Right hindlimb (tissue), 1 donor: ENCODE measurements around the gene CARD14.
"Not testable (repeated sequence)": the region's sequence is repeated elsewhere in the genome, so short reads cannot be mapped to it uniquely, and the experiment has no call there.

Experiments
- DNase-seq: peaks from one replicate; pipeline ENCODE4 v3.0.0-alpha.2; 2018

CARD14 gene

DNA sequence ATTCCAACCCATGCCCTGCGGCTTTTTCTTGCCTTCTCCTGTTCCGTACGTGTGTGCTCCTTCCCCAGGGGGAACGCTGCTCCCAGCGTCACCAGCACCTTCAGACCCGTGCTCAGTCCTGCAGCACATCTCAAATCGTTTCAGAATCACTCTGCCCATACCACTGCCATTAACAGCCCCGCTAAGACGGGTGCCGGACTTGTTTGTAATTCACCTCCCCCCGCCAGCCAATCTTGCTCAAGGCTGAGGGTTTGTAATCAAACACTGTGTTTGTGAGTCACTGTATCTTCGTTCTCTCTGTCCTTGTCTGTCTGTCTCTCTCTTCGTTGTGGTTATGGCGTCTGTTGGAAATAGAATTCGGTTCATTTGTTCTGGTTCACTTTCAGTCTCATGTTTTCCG is 17.3 kb downstream of the CARD14 start:
- no peak for DNase-seq

DNA sequence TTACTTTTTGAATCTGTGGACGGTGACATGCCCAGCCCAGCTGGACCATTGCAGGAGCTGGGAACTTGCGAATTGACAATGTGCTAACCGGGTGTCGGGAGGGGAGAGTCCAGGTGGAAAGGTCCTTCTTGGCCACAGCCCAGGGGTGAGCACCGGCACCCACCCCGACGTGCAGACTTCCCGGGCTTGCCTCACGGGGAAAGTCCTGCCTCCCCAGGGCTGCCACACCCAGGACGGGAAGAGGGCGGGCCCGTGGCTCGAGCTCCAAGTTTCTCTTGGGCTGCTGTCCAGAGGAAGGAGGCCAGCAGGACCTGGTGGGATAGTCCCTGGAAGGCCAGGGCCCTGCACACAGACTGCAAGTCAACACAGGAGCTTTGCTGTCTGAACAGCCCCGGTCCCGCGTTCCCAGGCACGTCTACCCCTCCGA is 17.7 kb downstream of the CARD14 start:
- peak; percentile 57 for DNase-seq

DNA sequence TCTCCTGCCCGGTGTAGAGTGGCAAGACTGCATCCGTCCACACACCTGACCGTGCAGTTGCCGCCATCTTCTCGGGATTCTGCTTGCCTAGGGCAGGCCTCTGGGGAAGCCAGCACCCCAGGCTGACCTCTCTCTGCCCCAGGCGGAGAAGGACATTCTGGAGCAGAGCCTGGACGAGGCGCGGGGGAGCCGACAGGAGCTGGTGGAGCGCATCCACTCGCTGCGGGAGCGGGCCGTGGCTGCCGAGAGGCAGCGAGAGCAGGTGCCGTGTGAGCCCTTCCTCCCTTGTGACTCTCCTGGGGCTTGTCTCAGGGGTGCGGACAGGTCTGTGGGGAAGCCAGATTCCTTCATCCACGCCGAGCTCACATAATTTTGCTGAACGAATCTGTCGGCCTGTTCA is 19.8 kb downstream of the CARD14 start:
- no peak for DNase-seq

DNA sequence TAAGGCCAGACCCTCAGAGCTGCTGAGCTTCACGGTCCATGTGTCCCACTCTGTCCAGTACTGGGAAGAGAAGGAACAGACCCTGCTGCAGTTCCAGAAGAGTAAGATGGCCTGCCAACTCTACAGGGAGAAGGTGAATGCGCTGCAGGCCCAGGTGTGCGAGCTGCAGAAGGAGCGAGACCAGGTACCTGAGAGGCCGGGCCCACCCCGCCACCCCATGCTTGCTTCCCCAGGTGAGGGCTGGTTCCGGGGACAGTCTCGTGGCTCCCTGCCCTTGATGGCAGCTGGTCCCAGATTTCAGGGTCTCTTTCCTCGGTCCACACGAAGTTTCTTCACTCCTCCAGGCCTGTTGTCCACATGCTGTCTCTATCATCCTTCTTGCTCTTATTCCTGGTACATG is 20.9 kb downstream of the CARD14 start:
- no peak for DNase-seq

DNA sequence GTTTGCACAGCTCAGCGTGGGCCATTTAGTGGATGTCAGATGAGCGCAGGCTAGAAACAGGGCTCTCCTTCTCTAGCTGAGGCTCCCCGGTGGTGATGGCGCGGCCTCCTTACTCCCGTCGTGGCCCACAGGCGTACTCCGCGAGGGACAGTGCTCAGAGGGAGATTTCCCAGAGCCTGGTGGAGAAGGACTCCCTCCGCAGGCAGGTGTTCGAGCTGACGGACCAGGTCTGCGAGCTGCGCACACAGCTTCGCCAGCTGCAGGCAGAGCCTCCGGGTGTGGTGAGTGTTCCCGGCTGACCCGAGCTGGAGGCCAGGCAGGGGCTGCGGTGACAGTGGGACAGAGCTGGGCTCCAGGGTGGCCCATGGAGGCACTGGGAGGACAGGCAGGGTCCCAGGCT is 21.4 kb downstream of the CARD14 start:
- DNase-seq: no peak

DNA sequence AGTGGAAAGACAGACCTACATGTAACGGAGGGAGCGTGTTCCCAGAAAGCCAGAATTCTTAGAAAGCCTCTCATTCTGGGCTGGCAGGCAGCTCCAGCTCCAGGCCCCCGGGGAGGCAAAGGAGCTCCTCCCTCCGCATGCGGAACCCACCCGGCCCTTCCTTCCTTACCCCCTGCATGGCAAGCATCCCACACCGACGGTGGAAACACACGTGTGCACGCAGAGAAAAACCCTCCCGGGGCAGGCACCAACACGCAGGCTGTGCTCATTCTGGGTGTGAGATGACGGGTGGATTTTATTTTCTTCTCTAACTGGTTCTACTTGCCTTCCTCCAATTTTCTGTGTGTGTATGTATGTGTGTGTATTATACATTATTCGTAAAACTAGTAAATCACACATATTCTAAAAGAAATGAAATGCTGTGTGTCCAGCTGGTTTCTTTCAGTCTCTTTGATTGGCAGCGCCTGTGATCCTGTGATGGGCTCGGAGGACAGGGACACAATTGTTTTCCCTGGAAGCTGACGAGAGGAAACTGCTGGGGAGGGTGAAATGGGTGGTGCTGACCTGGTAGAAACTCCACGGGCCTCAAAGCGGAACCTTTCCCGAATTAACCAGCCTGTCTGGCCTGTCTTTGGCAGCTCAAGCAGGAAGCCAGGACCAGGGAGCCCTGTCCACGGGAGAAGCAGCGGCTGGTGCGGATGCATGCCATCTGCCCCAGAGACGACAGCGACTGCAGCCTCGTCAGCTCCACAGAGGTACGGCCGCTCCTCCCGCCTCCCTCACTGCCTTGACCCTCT is 22.2 kb downstream of the CARD14 start:
- DNase-seq: peak; percentile 50

DNA sequence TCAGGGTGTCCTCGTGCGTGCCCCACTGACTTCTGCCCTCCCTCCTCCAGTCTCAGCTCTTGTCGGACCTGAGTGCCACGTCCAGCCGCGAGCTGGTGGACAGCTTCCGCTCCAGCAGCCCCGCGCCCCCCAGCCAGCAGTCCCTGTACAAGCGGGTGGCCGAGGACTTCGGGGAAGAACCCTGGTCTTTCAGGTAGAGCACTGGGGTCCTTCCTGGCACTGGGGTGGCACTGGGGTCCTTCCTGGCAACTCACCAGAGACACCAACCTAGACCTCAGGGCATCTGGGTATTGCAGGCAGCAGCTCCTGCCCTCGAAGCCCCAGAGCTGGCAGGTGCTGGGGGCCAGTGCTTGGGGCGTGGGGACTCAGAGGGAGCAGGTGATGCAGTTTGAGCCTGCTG is 25.3 kb downstream of the CARD14 start:
- no peak for DNase-seq

DNA sequence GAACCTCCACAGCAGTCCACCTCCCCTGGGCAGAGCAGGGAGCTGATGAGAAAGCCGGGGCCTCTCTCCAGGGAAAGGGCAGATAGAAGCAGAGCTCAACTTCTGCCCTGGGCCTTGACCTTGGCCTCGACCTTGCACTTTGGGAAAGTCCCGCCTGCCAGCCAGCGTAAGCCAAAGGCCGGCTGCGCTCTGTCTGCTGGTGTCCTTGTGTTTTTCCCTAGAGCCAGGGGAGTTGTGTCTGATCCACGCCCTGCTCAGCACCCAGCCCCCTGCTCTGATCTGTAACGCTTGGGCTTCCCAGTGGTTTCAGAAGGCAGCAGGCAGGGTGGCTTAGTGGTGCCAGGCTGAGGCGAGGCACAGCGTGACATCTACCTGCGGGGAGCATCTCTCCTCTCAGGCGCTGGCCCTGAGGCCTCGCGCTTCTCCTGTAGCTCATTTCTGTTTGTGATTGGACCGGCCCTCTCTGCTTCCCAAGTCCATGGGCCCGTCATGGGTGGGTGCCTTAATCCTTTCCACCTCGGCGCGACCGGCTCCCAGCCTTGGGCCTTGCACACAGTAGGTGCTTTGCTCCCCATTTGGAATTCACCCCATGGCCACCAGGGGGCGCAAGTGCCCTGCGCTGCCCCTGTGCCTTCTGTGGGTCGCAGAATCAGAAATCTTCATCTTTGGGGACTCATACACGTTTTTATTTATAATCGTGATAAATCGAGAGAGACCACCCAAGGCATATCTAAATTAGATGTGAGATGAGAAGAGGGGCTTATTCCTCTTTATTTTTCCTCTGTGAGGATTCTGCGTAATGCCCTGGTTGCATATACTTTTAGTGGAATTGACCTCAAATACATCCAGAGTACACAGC is 26.1 kb downstream of the CARD14 start:
- DNase-seq: no peak

DNA sequence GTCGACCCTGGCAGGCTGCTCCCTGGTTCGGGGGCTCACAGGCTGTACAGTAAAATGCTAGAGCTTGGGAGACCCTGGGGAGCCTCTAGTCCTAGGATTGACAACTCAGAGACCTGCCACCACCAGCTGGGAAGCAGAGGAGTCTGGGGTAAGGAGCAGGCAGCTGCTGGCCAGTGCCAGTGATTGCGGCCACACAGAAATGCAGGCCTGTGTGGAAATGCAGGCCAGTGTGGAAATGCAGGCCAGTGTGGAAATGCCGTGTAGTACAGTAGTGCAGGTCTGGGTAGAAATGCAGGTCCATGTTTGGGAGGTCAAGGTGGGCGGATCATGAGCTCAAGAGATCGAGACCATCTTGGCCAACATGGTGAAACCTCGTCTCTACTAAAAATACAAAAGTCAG is 26.8 kb downstream of the CARD14 start:
- no peak for DNase-seq

DNA sequence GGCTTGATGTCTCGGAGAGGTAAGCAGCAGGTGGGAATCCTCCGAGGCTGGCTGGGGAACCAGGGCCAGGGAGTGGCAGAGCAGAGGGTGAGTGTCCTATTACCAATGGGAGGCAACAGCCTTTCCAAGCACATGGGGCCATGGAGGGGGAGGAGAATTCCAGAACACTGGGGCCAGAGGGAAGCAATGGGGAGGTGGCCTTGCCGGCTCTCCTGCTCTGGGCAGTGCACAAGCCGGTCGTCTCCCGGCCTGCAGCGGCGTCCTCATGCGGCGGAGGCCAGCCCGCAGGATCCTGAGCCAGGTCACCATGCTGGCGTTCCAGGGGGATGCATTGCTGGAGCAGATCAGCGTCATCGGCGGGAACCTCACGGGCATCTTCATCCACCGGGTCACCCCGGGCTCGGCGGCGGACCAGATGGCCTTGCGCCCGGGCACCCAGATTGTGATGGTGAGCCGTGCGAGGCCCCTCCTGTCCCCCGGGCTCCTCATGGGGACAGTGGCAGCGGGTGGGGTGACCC is 28.4 kb downstream of the CARD14 start:
- DNase-seq: peak; percentile 39

DNA sequence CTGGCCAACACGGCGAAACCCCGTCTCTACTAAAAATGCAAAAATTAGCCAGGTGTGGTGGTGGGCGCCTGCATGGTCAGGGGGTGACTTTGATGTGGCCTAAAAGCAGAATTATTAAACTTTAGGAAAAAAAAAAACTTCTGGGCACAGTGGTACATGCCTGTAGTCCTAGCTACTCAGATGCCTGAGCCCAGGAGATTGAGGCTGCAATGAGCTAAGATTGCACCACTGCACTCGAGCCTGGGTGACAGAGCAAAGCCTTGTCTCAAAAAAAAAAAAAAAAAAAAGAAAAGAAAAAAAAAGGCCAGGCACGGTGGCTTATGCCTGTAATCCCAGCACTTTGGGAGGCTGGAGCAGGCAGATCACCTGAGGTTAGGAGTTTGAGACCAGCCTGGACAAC is 29.5 kb downstream of the CARD14 start:
- not testable (repeated sequence) for DNase-seq

DNA sequence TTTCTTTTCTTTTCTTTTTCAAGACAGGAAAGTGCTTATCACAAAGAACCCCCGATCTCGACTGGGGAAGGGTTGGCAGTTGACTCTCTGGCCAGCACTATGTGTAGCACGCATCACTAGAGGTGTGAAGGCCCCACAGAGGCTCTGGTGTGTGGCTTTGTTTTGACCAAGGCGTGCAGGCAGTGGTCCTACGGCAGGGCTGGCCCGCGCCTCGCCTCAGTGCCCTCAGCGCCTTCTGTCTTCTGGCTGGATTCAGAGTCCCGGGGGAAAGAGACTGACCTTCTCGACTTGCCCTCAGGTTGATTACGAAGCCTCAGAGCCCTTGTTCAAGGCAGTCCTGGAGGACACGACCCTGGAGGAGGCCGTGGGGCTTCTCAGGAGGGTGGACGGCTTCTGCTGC is 31.6 kb downstream of the CARD14 start:
- DNase-seq: no peak

DNA sequence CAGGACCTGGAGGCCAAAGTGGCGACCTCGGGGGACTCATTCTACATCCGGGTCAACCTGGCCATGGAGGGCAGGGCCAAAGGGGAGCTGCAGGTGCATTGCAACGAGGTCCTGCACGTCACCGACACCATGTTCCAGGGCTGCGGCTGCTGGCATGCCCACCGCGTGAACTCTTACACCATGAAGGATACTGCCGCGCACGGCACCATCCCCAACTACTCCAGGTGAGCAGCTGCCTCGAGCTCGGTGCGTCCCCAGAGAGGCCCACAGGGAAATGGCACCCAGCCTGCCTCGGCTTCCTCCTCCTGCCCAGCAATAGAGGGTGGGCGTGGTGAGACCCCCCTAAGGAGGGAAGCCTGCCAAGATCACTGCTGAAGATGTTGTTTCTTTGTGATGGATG is 32.4 kb downstream of the CARD14 start:
- DNase-seq: no peak

DNA sequence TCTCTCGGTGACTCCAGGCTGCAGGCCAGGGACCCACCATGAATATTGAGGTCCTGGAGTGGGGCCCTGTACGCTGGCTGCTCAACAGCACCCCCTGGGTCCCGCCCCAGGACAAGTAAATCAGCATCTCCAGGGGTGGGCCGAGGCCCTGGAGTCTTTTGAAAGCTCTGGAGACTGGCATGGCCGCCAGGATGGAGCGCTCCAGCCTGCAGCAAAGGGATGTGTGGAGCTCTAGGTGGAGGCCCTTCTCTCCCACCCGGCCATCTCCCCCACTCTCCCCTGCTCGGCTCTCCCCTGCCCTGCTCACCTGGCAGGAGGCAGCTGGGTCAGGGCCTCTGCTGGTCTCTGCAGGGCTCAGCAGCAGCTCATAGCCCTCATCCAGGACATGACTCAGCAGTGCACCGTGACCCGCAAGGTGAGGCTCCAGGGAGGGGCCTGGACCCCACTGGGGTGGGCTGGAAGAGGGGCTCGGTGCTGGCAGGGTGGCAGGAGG is 33.7 kb downstream of the CARD14 start:
- DNase-seq: no peak

DNA sequence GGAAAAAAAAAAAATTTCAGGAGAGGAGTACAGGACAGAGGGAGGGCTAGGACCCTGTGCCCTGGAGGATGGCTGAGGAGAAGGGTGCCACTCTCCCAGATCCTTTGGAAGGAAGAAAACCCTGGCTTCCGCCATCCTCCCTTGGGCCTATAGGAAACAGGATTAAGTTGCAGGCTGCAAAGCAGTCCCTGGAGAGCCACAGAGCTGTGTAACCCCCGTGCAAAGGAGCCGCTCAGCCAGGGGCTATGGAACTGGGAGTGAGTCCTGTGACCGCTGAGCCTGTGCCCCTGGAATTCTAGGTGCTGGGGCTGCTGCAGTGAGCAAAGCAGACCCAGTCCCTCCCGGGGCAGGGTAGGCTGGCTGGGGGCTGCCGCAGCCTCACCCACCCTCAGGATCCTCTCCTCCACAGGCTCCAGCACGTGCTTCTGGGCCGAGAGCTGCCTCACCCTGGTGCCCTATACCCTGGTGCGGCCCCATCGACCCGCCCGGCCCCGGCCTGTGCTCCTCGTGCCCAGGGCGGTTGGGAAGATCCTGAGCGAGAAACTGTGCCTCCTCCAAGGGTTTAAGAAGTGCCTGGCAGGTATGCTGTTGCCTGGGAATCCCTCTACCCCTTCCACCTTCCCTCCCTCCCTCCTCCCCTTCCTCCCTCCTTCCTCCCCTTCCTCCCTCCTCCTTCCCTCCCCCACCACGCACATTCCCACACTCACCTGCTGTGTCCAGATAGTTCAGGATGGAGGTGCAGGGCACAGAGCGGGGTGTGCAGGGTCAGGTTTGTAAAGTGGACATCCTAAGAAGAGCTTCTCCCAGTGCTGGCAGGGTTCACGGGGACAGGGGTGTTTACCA is 35.0 kb downstream of the CARD14 start:
- DNase-seq: no peak

DNA sequence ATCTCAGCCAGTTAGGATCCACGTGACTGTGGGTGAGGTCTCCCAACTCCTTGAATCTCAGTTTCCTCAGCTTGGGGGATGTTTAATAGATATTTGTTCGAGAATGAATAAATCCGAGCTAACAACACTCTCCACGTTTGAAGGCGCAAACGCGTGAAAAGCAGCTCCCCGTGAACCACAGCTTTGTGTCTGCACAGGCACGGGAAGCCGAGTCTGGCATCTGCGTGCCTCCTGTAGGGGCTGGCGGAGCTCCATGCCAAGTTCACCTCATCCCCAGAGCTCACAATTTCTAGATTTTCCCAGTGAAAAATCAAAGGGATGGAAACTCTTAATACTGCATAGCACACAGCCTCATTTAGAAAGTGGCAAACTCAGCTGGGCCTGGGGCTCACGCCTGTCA is 36.0 kb downstream of the CARD14 start:
- DNase-seq: no peak

DNA sequence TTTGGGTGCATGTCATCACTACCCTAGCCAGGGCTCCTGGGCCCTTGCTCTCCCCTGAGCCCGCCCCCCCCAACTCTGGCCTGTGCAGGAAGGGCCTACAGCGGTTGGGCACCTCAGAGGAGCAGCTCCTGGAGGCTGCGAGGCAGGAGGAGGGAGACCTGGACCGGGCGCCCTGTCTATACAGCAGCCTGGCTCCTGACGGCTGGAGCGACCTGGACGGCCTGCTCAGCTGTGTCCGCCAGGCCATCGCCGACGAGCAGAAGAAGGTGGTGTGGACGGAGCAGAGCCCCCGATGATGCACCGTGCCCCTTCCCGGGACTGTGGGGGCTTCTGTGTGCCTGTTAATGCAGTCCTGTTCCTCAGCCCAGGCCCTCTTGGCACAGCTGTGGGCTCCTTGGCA is 38.2 kb downstream of the CARD14 start:
- no peak for DNase-seq

DNA sequence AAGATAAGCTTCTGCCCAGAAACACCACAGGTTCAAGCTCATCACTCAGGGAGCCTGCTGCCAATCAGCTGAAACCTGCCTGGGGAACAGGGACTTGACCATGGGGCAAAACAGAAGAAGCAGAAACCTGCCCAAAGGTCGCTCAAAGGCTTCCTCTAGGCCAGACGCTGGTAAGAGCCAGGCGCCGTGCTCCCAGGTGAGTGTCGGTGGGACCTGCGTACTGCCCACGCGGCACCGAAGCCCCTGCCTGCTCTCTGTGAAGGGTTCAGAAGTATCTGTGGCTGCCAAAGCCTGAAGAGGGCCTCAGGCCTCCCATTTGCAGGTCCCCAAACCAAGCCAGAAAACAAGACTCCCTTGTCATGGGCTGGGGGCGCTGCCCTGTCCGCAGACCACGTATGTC is 39.9 kb downstream of the CARD14 start:
- no peak for DNase-seq

DNA sequence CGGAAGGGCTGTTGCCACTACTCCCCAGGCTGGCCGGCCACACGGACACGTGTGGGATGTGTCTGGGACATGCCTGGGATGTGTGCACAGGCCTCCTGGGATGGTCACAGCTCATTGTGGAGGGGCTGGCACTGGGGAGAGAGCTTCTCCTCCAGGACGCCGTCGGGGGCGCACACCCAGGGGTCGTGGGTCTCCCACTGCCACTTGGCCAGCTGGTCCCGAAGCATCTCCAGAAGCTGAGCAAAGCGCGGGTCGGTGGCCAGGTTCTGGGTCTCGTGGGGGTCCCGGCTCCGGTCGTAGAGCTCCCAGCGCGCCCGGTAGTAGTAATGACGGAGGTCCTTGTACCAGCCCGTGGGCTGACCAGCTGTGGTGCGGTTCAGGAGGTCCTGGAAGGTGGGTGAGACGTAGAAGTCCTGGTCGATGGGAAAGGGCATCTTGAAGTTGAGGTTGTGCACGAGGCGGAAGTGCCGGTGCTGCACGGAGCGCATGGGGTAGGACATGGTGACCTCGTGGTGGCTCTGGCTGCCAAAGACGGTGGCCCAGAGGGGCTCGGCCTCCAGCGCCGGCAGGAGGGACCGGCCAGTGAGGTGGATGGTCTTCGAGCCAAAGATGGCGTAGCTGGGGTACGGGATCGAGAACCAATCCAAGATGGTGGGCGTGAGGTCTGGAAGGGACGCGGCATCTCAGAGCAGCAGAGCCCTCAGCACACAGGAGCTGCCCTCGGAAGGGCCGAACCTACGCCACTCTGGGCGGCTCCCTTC is 40.7 kb downstream of the CARD14 start:
- no peak for DNase-seq

DNA sequence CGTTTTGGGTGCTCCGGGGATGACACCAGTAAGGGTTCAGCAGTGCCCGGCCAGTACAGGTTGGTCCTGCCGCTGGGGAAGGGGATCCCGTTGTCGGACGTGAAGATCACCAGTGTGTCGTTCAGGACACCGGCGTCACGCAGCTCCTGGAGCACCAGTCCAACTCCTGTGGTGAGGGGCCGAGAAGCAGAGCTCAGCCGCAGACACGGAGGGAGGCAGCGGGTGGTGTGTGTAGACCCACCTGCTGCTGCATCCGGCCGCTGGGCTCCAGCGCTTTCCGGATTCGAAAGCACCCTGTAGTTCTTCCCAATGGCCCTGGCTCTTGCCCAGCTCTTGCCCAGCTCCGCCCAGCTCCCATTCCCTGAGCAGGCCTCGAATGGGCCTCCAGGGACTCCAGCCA is 42.3 kb downstream of the CARD14 start:
- DNase-seq: no peak

DNA sequence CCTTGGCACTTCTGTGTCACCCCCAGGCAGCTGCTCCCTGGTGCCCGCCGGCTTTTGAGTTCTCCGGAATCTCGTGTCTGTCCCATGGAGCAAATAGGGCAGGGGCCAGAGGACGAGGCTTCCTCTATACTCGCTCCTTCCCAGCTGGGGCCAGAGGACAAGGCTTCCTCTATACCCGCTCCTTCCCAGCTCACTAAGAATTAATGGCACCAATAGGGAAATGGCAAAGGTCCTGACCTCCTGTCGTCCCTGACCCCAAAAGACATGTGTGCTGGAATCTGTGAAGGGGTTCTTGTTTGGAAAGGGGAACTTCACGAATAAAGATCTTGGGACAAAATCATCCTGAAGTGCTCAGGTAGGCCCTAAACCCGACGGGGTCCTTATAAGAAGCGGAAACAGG is 42.7 kb downstream of the CARD14 start:
- no peak for DNase-seq
